BJ (cell line): ENCODE measurements around the gene C10orf90. TPM values are rescaled to one million over a fixed set of nuclear protein-coding genes. Genes with fewer than 3 reads are reported as not detected.

ENCODE experiments used
- CTCF ChIA-PET: fragments of 350-600 bp; formaldehyde crosslinking; extraction: SDS; loops from one replicate; lab custom pipeline; 2021; ENCODE audit warnings: antibody characterized with exemption, inconsistent platforms; lab: Yijun Ruan, JAX
- POLR2A ChIA-PET: fragments of 300-600 bp; sonication (Branson Sonifier 250); formaldehyde crosslinking; extraction: SDS; loops from one replicate; lab custom pipeline; 2021; ENCODE audit warnings: antibody characterized with exemption; lab: Charles Lee
- DNase-seq: peaks from one replicate; pipeline ENCODE4 v3.0.0-alpha.2; 2011; ENCODE audit warnings: low read depth
- H3K27me3 ChIP-seq: 2 replicates; pipeline ENCODE4 v1.6.0; 2011; ENCODE audit warnings: low read length; ENCODE audit not compliant: control insufficient read depth, insufficient read depth
- H3K36me3 ChIP-seq: 2 replicates; pipeline ENCODE4 v1.5.1; 2011; ENCODE audit warnings: low read length; ENCODE audit not compliant: control insufficient read depth, insufficient read depth
- H3K4me3 ChIP-seq: 2 replicates; pipeline ENCODE4 v1.5.1; 2011; ENCODE audit warnings: low read depth, mild to moderate bottlenecking, control low read depth, low read length
- polyA plus RNA-seq: library from polyadenylated mRNA; depleted of rRNA; stranded (reverse); fragments of >200 nt; gene quantifications from 2 replicates; pipeline ENCODE4 v1.2.3, GENCODE V29; 2011
- TF ChIP-seq, protein P1 (sequence below): IDR thresholded peaks from 2 replicates; pipeline ENCODE4 v1.5.1; 2011; ENCODE audit warnings: low read depth, mild to moderate bottlenecking, control low read depth, inconsistent platforms, low read length, moderate library complexity; ENCODE audit not compliant: insufficient read depth

C10orf90 gene
- polyA plus RNA-seq, 1 experiment = not detected

GRCh38 chr10:126691456-126691855 is 21.0 kb upstream of the C10orf90 start:
- no peak overlapping the region for H3K4me3 ChIP-seq
- TF ChIP-seq, protein P1, sequence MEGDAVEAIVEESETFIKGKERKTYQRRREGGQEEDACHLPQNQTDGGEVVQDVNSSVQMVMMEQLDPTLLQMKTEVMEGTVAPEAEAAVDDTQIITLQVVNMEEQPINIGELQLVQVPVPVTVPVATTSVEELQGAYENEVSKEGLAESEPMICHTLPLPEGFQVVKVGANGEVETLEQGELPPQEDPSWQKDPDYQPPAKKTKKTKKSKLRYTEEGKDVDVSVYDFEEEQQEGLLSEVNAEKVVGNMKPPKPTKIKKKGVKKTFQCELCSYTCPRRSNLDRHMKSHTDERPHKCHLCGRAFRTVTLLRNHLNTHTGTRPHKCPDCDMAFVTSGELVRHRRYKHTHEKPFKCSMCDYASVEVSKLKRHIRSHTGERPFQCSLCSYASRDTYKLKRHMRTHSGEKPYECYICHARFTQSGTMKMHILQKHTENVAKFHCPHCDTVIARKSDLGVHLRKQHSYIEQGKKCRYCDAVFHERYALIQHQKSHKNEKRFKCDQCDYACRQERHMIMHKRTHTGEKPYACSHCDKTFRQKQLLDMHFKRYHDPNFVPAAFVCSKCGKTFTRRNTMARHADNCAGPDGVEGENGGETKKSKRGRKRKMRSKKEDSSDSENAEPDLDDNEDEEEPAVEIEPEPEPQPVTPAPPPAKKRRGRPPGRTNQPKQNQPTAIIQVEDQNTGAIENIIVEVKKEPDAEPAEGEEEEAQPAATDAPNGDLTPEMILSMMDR = no peak
- ChIA-PET CTCF (no interaction called here), POLR2A (no interaction called here)
- H3K27me3 ChIP-seq = no peaks in the 10 kb centered on the region
- H3K36me3 ChIP-seq = no peaks in the 10 kb centered on the region
- no peak for DNase-seq

GRCh38 chr10:126690534-126690933 is 20.0 kb upstream of the C10orf90 start:
- H3K36me3 ChIP-seq = no peaks in the 10 kb centered on the region
- H3K27me3 ChIP-seq = no peaks in the 10 kb centered on the region
- TF ChIP-seq, protein P1 = no peak
- DNase-seq = no peak
- H3K4me3 ChIP-seq = no peak overlapping the region
- ChIA-PET CTCF (no interaction called here), POLR2A (no interaction called here)

DNA sequence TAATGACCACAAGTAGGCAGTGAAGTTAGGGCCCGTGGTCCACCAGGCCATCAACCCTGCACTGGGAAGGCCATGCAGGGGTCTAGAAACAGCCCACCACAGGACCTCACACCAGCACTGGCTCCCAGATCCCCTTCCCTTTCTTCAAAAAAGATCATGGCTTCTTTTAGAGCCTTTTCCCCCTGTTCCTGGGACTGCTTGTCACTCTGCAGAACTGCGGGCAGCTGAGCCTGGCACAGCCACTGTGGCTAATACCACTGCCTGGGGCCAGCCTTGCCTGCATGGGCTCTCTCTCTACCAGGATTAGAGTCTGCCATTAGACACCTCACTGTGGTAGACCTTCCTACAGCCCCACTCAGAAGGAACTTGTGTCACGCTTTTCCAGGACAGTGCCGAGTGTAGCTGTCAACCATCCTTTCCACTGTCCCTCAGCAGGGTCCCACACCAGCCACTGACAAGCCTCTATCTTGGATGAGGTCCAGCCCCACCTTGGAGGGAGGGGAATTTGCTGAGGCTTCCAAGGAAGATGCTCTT is 19.0 kb upstream of the C10orf90 start:
- DNase-seq = no peak
- ChIA-PET CTCF (no interaction called here), POLR2A (no interaction called here)
- Histone ChIP-seq H3K27me3 (no peaks in the 10 kb centered on the region), H3K4me3 (no peak overlapping the region), H3K36me3 (no peaks in the 10 kb centered on the region)
- TF ChIP-seq, protein P1 = no peak

DNA sequence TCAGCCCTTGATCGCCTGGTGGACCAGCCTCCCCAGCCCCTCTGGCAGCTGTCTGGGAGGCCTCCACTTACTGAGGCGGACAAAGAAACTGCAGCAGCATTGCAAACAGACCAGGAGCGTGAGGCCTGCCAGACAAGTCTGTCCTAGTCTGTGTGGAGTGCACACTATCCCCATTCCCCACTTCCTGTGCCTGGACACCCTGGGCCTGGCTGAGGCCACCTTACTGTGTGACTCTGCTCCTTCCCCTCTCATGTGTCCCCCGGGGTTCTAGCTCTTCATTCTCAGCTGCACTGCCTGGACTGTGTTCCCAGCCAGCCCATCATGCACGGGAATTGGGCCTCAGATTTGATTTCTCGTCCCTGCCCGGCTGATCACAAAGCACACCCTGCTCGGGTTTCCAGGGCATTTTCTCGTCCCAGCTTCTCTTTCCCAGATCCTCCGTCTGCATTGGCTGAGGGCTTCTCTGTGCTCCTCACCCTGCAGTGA is 16.7 kb upstream of the C10orf90 start:
- ChIA-PET CTCF (no interaction called here), POLR2A (no interaction called here)
- DNase-seq = no peak
- H3K27me3 ChIP-seq = no peaks in the 10 kb centered on the region
- TF ChIP-seq, protein P1 = no peak
- no peaks in the 10 kb centered on the region for H3K36me3 ChIP-seq
- no peak overlapping the region for H3K4me3 ChIP-seq

DNA sequence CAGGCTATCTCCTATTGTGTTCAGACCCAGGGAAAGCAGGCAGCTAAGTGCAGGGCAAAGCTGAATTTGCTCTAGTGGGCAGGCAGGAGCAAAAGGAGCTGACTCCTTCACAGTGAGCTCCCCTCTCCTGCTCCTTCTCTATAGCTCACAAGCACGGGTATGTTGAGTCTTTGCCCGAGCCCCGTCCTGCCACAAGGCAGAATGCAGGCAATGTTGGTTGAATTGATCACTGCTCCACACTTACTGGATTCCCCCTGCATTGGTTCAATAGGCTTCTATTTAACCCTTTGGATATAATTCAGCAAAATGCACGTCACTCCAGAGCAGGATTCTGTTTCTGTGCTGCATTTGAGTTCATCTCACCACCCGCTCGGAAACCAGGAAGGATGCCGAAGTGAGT is 16.2 kb upstream of the C10orf90 start:
- no peaks in the 10 kb centered on the region for H3K36me3 ChIP-seq
- H3K4me3 ChIP-seq = no peak overlapping the region
- ChIA-PET CTCF (no interaction called here), POLR2A (no interaction called here)
- no peak for DNase-seq
- no peaks in the 10 kb centered on the region for H3K27me3 ChIP-seq
- TF ChIP-seq, protein P1 = no peak
